Spleen (tissue), 7 donors: Measurements from ENCODE around the gene ARSD.

ENCODE experiments used
- POLR2A ChIP-seq, 3 donors: fragments of 450-650 bp; IDR thresholded peaks; one replicate each; pipeline ENCODE4 v1.5.1; 2017; ENCODE audit warnings: antibody characterized with exemption in 3 of 3, mild to moderate bottlenecking in 1 of 3
- POLR2AphosphoS5 ChIP-seq, 3 donors: sonication (generic); formaldehyde crosslinking; IDR thresholded peaks; one replicate each; pipeline ENCODE4 v1.5.1; 2017; ENCODE audit warnings: antibody characterized with exemption in 3 of 3
- TF ChIP-seq, protein P1 (sequence below), 11 experiments: fragments of 200-600 bp in 7 of 11; fragments of 450-650 bp in 4 of 11; sonication (generic) in 4 of 11; IDR thresholded peaks in 8 of 11; conservative IDR thresholded peaks in 3 of 11; 1 replicate in 7 of 11; 2 replicates in 4 of 11; pipeline versions ENCODE4 v1.4.0 to v1.8.0; 2016 to 2021; ENCODE audit warnings: antibody characterized with exemption in 11 of 11, inconsistent platforms in 4 of 11, mild to moderate bottlenecking in 1 of 11
- donor health status: DM: no; HTN: no; CAD: no; lungs with moderate emphysema.
- donor health status: DM: no; HTN: no; CAD: no.
- donor health status: DM: no; HTN: no; CAD: no.

DNA sequence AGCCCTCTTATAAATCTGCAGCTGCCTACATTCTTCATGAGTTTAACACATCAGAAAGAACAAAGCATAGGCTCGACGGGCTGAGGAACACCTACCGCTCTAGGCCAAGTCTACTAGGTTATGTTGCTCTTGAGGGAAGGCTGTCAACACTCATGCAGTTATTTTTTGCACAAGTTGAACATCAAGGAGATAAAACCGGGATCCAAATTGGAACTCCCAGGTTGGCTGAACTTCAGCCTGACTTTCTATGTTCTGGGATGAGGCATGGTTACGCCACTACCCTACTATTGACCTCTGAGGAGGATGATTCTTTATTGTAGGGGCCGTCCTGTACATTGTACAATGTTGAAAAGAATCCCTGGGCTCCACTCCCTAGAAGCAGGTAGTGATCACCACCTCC is 39.9 kb upstream of the ARSD start:
- TF ChIP-seq, protein P1, sequence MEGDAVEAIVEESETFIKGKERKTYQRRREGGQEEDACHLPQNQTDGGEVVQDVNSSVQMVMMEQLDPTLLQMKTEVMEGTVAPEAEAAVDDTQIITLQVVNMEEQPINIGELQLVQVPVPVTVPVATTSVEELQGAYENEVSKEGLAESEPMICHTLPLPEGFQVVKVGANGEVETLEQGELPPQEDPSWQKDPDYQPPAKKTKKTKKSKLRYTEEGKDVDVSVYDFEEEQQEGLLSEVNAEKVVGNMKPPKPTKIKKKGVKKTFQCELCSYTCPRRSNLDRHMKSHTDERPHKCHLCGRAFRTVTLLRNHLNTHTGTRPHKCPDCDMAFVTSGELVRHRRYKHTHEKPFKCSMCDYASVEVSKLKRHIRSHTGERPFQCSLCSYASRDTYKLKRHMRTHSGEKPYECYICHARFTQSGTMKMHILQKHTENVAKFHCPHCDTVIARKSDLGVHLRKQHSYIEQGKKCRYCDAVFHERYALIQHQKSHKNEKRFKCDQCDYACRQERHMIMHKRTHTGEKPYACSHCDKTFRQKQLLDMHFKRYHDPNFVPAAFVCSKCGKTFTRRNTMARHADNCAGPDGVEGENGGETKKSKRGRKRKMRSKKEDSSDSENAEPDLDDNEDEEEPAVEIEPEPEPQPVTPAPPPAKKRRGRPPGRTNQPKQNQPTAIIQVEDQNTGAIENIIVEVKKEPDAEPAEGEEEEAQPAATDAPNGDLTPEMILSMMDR (IDR thresholded peaks at IDR 0.05 in 8 of 11, conservative IDR thresholded peaks at IDR 0.05 in 3 of 11): no peak
- no peak for TF ChIP-seq POLR2AphosphoS5 (IDR thresholded peaks at IDR 0.05)
- no peak for TF ChIP-seq POLR2A (IDR thresholded peaks at IDR 0.05)
